Measurements from ENCODE around the gene APPBP2.

- TF ChIP-seq REST (IDR thresholded peaks at IDR 0.05; ENCODE audit: low read depth), result no peak
- TF ChIP-seq YY1 (IDR thresholded peaks at IDR 0.05; ENCODE audit: low read depth), result no peak
- TF ChIP-seq CREB1 (IDR thresholded peaks at IDR 0.05; ENCODE audit: low read depth), result no peak
- no peak for TF ChIP-seq FOXM1 (IDR thresholded peaks at IDR 0.05; ENCODE audit: borderline replicate concordance, low read depth)
- TF ChIP-seq CEBPB (IDR thresholded peaks at IDR 0.05), result no peak
- TF ChIP-seq NFIC (IDR thresholded peaks at IDR 0.05), result no peak
- TF ChIP-seq EP300 (IDR thresholded peaks at IDR 0.05; ENCODE audit: borderline replicate concordance), result no peak
- TF ChIP-seq TAF1 (IDR thresholded peaks at IDR 0.05; ENCODE audit: low read depth), result no peak
- TF ChIP-seq TCF12 (IDR thresholded peaks at IDR 0.05; ENCODE audit: low read depth), result no peak
- no peak for TF ChIP-seq EGR1 (IDR thresholded peaks at IDR 0.05)
These were observed 39.2 kb upstream of the APPBP2 start for GRCh38 chr17:60565233-60565632.
